LNCaP clone FGC (cell line): ENCODE measurements around the gene OTOG.

Experiments used
- DNase-seq: peaks from one replicate; pipeline ENCODE4 v3.0.0-alpha.2; 2011; ENCODE audit warnings: low read depth
- H3K4me3 ChIP-seq: 2 replicates; pipeline ENCODE4 v1.5.1; 2011; ENCODE audit warnings: mild to moderate bottlenecking, low read depth, low read length, control low read depth
- TF ChIP-seq, protein P1 (sequence below): IDR thresholded peaks from 2 replicates; pipeline ENCODE4 v1.5.1; 2012; ENCODE audit warnings: mild to moderate bottlenecking; ENCODE audit not compliant: control insufficient read depth, insufficient read depth; ENCODE audit errors: extremely low read depth

The OTOG gene

GRCh38 chr11:17563231-17563646, 16.2 kb downstream of the OTOG start:
- TF ChIP-seq, protein P1, sequence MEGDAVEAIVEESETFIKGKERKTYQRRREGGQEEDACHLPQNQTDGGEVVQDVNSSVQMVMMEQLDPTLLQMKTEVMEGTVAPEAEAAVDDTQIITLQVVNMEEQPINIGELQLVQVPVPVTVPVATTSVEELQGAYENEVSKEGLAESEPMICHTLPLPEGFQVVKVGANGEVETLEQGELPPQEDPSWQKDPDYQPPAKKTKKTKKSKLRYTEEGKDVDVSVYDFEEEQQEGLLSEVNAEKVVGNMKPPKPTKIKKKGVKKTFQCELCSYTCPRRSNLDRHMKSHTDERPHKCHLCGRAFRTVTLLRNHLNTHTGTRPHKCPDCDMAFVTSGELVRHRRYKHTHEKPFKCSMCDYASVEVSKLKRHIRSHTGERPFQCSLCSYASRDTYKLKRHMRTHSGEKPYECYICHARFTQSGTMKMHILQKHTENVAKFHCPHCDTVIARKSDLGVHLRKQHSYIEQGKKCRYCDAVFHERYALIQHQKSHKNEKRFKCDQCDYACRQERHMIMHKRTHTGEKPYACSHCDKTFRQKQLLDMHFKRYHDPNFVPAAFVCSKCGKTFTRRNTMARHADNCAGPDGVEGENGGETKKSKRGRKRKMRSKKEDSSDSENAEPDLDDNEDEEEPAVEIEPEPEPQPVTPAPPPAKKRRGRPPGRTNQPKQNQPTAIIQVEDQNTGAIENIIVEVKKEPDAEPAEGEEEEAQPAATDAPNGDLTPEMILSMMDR = no peak
- H3K4me3 ChIP-seq = no peak overlapping the region
- no peak for DNase-seq

- TF ChIP-seq, protein P1 = no peak
- no peak overlapping the region for H3K4me3 ChIP-seq
- DNase-seq = no peak
These were observed 17.1 kb downstream of the OTOG start for GRCh38 chr11:17563961-17564686.

- H3K4me3 ChIP-seq = no peak overlapping the region
- no peak for DNase-seq
- TF ChIP-seq, protein P1 = peak; percentile 21; the same call in 1 of the 2 replicates
These were observed 17.6 kb downstream of the OTOG start for GRCh38 chr11:17564687-17565042.

DNA sequence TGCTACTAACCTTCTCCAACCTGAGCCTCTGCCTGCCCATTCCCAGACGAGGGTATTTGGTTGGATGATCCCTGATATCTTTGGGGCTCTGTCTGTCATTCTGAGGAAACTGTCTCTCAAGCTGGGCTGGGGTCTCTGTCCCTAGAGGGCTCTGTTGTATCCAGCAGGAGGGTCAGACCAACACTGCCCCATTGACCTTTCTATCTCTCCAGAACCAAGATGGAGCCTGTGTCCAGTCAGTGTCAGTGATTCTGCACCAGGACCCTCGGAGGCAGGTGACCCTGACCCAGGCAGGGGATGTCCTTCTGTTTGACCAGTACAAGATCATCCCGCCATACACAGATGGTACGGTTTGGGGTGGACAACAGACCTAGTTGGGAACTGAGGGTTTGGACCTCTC, 21.9 kb downstream of the OTOG start:
- no peak overlapping the region for H3K4me3 ChIP-seq
- TF ChIP-seq, protein P1 = no peak
- no peak for DNase-seq

DNA sequence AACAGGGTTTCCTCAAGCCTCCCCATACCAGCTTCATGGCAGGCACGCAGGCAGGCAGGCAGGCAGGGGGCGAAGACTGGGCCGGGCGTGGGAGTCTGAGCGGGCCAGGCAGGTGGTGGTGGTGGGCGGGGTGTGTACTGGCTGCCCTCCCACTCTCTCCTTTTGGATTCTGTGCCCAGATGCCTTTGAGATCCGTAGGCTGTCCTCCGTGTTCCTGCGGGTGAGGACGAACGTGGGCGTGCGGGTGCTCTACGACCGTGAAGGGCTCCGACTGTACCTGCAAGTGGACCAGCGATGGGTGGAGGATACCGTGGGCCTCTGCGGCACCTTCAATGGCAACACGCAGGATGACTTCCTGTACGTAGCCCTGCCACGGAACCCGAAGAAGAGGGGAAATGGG, 23.0 kb downstream of the OTOG start:
- DNase-seq = no peak
- H3K4me3 ChIP-seq = no peak overlapping the region
- TF ChIP-seq, protein P1 = no peak

DNA sequence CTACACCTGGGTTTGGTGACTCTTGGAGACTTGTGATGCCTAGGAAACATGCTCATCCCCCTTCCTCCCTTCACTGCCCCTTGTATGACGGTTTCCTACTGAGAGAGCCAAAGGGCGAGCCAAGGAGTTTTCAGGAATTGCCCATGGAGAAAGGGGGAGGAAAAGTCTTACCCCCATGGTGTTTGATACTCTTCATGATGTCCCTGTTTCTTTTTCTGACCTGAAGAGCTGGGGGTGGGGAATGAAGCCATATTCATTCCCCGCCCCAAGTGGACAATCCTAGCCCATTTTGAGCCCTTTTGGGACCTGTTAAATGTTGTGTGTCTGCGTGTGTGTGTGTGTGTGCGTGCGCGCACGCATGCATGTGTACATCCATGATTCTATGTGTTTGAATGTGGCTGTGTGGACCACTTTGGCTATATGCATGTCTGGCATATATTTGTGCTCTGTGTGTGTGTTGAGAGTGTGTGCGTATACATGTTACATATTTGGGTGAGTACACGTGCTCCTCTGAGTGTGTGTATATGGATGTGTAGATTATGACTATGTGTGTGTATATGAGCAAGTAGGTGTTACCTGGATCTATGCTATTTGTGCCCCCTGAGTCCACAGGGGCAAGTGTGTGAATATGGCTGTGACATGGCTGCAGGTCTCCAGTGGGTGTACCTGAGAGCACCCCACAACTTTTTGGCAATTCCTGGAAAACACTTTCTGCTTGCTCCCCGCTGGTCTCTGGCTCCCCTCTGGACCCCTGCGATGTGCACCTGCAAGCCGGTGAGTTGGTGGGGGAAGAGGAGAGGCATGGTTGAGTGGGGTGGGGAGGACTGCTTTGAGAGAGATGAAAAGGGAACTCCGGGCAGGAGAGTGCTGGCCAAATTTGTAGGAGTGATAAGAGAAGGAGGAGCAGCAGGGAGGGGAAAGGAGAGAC, 24.6 kb downstream of the OTOG start:
- no peak for DNase-seq
- H3K4me3 ChIP-seq = no peak overlapping the region
- TF ChIP-seq, protein P1 = no peak
